Measurements from ENCODE around the gene LRRC14B. TPM values are rescaled to one million over a fixed set of nuclear protein-coding genes. Genes with fewer than 3 reads are reported as not detected.

LRRC14B gene
- total RNA-seq, 1 donor from 2014 or later: 74.9 TPM

GRCh38 chr5:171801-172331, 19.4 kb upstream of the LRRC14B start:
- DNase-seq (ENCODE audit: missing footprints) (peak; percentile 58), ATAC-seq (no peak)
- intact Hi-C loops (cut with DNase I): no loop called here

GRCh38 chr5:172421-172820, 18.9 kb upstream of the LRRC14B start:
- DNase-seq (ENCODE audit: missing footprints): peak; percentile 20
- intact Hi-C loops (cut with DNase I): no loop called here
- no peak for ATAC-seq

GRCh38 chr5:172841-173251, 18.4 kb upstream of the LRRC14B start:
- ATAC-seq (no peak), DNase-seq (ENCODE audit: missing footprints) (peak; percentile 66)
- intact Hi-C loops (cut with DNase I): no loop called here

GRCh38 chr5:173392-174290, 17.7 kb upstream of the LRRC14B start:
- DNase-seq (ENCODE audit: missing footprints) (peak; percentile 42), ATAC-seq (no peak)
- intact Hi-C loops (cut with DNase I): no loop called here

GRCh38 chr5:174291-174600, 17.0 kb upstream of the LRRC14B start:
- intact Hi-C loops (cut with DNase I): no loop called here
- DNase-seq (ENCODE audit: missing footprints): no peak
- ATAC-seq: no peak

GRCh38 chr5:174876-175465, 16.3 kb upstream of the LRRC14B start:
- intact Hi-C loops (cut with DNase I): no loop called here
- DNase-seq (ENCODE audit: missing footprints): peak; percentile 15
- no peak for ATAC-seq

- ATAC-seq: no peak
- intact Hi-C loops (cut with DNase I): no loop called here
- DNase-seq (ENCODE audit: missing footprints): peak; percentile 17
Observed at GRCh38 chr5:176296-176823, 14.9 kb upstream of the LRRC14B start.

- DNase-seq (ENCODE audit: missing footprints): peak; percentile 28
- intact Hi-C loops (cut with DNase I): no loop called here
- ATAC-seq: no peak
Observed at GRCh38 chr5:178110-178509, 13.2 kb upstream of the LRRC14B start.

- intact Hi-C loops (cut with DNase I): no loop called here
- ATAC-seq (no peak), DNase-seq (ENCODE audit: missing footprints) (peak; percentile 25)
Observed at GRCh38 chr5:179401-179800, 11.9 kb upstream of the LRRC14B start.

- ATAC-seq (no peak), DNase-seq (ENCODE audit: missing footprints) (peak; percentile 16)
- intact Hi-C loops (cut with DNase I): no loop called here
Observed at GRCh38 chr5:180286-180918, 10.9 kb upstream of the LRRC14B start.

- intact Hi-C loops (cut with DNase I): no loop called here
- ATAC-seq: no peak
- peak; percentile 8 for DNase-seq (ENCODE audit: missing footprints)
Observed at GRCh38 chr5:181160-181559, 10.1 kb upstream of the LRRC14B start.

- DNase-seq (ENCODE audit: missing footprints) (peak; percentile 65), ATAC-seq (no peak)
- intact Hi-C loops (cut with DNase I): no loop called here
Observed at GRCh38 chr5:181566-181965, 9.7 kb upstream of the LRRC14B start.

- ATAC-seq: no peak
- DNase-seq (ENCODE audit: missing footprints): peak; percentile 42
- intact Hi-C loops (cut with DNase I): no loop called here
Observed at GRCh38 chr5:182126-182525, 9.2 kb upstream of the LRRC14B start.

GRCh38 chr5:184471-184870, 6.8 kb upstream of the LRRC14B start:
- no peak for ATAC-seq
- intact Hi-C loops (cut with DNase I): no loop called here
- no peak for DNase-seq (ENCODE audit: missing footprints)

- intact Hi-C loops (cut with DNase I): no loop called here
- DNase-seq (ENCODE audit: missing footprints) (no peak), ATAC-seq (no peak)
Observed at GRCh38 chr5:185095-186070, 5.9 kb upstream of the LRRC14B start.

- intact Hi-C loops (cut with DNase I): no loop called here
- DNase-seq (ENCODE audit: missing footprints) (no peak), ATAC-seq (no peak)
Observed at GRCh38 chr5:186091-187041, 4.9 kb upstream of the LRRC14B start.

GRCh38 chr5:187042-187431, 4.3 kb upstream of the LRRC14B start:
- DNase-seq (ENCODE audit: missing footprints): no peak
- intact Hi-C loops (cut with DNase I): no loop called here
- no peak for ATAC-seq
